Skeletal muscle satellite cell (primary cell): ENCODE data around the gene HNRNPUL2. TPM values are rescaled to one million over a fixed set of nuclear protein-coding genes. Genes with fewer than 3 reads are reported as not detected.
"Not testable (repeated sequence)": the region's sequence is repeated elsewhere in the genome, so short reads cannot be mapped to it uniquely, and the experiment has no call there.

Source experiments
- H3K27me3 ChIP-seq: 2 replicates; pipeline ENCODE4 v1.7.0; 2013; ENCODE audit warnings: low read length; ENCODE audit not compliant: control insufficient read depth, insufficient read depth
- H3K36me3 ChIP-seq: 2 replicates; pipeline ENCODE4 v1.7.0; 2013; ENCODE audit warnings: mild to moderate bottlenecking, control low read depth, low read length; ENCODE audit not compliant: insufficient read depth
- H3K4me1 ChIP-seq: 2 replicates; pipeline ENCODE4 v1.7.0; 2013; ENCODE audit warnings: low read length; ENCODE audit not compliant: control insufficient read depth, insufficient read depth
- H3K4me2 ChIP-seq: 2 replicates; pipeline ENCODE4 v1.7.0; 2013; ENCODE audit warnings: mild to moderate bottlenecking, low read length
- H3K4me3 ChIP-seq: 2 replicates; pipeline ENCODE4 v1.7.0; 2013; ENCODE audit warnings: low read length
- H3K9ac ChIP-seq: 2 replicates; pipeline ENCODE4 v1.7.0; 2013; ENCODE audit warnings: mild to moderate bottlenecking, low read depth, low read length, moderate library complexity
- H3K9me3 ChIP-seq: replicated peaks from 2 replicates; pipeline ENCODE4 v1.7.0; 2013; ENCODE audit warnings: mild to moderate bottlenecking, control low read depth, low read length
- total RNA-seq: library from RNA; depleted of rRNA; stranded (reverse); fragments of >200 nt; gene quantifications from 2 replicates; pipeline ENCODE4 v1.2.3, GENCODE V29; 2012; rRNA removed

The HNRNPUL2 gene
- total RNA-seq, result 7.9 and 10.9 TPM in 2 replicates

DNA sequence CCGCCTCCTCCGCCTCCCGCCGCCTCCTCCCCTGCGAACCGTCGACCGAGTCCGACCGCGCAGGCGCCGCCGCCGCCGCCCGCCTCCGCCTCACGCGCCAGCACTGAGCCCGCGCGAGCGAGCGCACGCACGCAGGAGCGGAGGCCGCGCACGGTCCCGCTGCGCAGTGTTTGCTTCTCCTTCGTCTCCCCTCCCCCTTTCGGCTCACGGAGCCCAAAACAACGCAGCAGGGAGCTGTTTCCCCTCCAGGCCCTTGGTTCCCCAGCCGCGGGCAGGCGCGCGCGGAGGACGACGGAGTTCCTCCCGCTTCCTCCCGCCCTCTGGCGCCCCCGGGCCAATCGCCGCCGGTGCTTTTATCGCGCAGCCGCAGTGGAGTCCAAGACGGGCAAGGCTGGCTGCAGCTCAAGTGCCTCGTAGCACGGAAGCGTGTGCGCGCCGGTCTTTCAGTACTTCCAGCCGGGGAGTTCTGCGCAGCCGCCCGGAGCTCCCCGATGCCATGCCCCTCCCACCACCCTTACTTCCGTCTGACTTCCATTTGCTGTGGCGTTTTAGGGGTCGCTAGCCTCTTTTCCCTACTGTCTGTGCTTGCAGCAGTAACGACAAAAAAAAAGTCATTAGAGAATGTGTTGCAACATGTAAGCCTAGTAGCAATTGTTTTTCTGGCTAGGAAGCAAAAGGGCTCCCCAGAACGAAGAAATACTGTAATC lies at the start of gene HNRNPUL2:
TSS of gene HNRNPUL2 (minus strand) at position 293 of the 707 bp plus-strand sequence. CDS start 301 bp downstream, outside the sequence.
- Histone ChIP-seq H3K9me3 (no peaks in the 10 kb centered on the region), H3K4me3 (peak within 1 kb of the TSS; percentile 85), H3K4me1 (peaks cover 17% of the 10 kb centered on the region), H3K4me2 (peak within 1 kb of the TSS; percentile 96), H3K27me3 (no peaks in the 10 kb centered on the region), H3K9ac (peak within 1 kb of the TSS; percentile 91), H3K36me3 (peaks cover 30% of the 10 kb centered on the region)

DNA sequence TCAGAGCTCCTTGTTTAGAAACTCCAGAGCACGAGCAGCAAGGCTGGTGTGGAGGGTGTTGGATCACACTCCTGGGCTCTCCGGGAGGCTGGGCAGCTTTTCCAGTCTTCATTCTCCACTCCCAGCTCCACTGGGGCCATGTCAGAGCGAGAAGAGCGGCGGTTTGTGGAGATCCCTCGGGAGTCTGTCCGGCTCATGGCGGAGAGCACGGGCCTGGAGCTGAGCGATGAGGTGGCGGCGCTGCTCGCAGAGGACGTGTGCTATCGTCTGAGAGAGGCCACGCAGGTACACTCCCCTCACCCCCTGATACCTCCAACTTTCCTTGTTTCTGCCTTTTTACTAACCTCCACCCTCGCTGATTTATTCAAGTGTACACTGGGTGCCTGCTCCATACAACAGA lies 48.4 kb upstream of the HNRNPUL2 start:
- H3K4me2 ChIP-seq, result no peak overlapping the region
- no peaks in the 10 kb centered on the region for H3K9me3 ChIP-seq
- H3K4me1 ChIP-seq, result peaks cover 10% of the 10 kb centered on the region
- H3K4me3 ChIP-seq, result no peak overlapping the region
- H3K9ac ChIP-seq, result no peak overlapping the region
- no peaks in the 10 kb centered on the region for H3K27me3 ChIP-seq
- peaks cover 24% of the 10 kb centered on the region for H3K36me3 ChIP-seq

DNA sequence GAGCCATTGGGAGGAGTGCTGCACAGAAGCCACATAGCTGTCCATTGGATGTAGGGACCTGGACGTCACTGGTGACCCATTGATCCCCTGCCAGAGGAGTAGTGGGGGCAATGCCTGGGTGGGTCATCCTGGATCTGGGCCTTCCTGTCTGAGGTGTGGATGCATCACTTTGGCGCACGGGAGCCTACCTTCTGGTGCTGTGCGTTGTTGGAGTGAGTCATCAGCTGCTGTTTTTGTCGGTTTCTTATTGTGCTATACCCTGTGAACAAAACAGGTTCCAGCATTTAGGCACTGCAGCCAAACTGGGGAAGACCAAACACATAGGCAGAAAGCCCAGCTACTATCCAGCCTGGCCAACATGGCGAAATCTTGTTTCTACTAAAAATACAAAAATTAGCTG lies 47.1 kb upstream of the HNRNPUL2 start:
- Histone ChIP-seq H3K4me2 (no peak overlapping the region), H3K36me3 (peaks cover 24% of the 10 kb centered on the region), H3K4me3 (no peak overlapping the region)

DNA sequence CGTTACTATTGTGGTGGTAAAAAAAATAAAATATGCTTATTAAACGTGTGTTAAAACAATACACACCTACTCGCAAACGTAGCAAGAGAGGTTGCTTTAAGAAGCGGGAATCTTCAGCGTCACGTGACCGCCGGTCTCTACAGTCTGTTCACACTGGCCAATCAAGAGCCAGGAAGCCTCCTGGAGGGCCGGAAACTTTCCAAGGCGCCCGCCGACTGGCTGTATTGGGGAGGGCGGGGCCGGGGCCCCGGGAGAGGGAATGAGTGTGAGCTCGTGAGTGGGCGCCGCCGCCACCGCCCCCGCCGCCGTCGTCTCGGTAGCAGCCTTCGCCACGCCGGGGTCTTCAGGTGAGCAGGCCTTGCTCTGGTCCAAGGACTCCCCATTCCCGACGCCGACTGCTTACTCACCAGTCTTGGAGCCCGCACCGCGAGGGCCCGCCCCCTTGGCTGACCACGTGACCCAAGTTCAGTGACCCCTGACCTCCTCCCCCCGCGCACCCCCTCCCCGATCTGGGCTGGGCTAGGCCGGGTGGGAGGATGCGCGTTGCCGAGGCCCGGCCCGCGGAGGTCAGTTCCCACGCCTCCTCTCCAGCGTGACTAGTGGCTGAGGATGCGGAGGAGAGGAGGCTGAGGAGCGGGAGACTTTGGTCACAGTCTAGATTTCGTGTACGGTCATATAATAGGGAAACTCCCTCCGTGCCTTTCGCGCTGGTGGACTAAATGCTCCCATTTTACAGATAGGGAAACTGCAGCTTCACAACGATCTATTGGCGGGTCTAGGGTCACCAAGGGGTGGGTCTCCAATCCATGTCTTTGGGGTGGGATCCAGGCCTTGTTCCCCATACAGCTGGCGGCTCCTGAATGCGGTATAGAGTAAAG lies 44.1 kb upstream of the HNRNPUL2 start, which contains the start of gene TAF6L:
TSS of gene TAF6L (plus strand) at position 253 of the 878 bp plus-strand sequence. CDS start 4,388 bp downstream, outside the sequence.
- Histone ChIP-seq H3K9ac (peak within 1 kb of the TSS; percentile 87), H3K9me3 (no peaks in the 10 kb centered on the region), H3K4me2 (peak within 1 kb of the TSS; percentile 83), H3K4me1 (peaks cover 14% of the 10 kb centered on the region), H3K36me3 (peaks cover 25% of the 10 kb centered on the region), H3K27me3 (no peaks in the 10 kb centered on the region), H3K4me3 (peak within 1 kb of the TSS; percentile 84)

More for the DNA sequence above, 47.1 kb upstream of the HNRNPUL2 start:
- no peaks in the 10 kb centered on the region for H3K9me3 ChIP-seq
- H3K9ac ChIP-seq, result no peak overlapping the region
- peaks cover 14% of the 10 kb centered on the region for H3K4me1 ChIP-seq
- H3K27me3 ChIP-seq, result no peaks in the 10 kb centered on the region

DNA sequence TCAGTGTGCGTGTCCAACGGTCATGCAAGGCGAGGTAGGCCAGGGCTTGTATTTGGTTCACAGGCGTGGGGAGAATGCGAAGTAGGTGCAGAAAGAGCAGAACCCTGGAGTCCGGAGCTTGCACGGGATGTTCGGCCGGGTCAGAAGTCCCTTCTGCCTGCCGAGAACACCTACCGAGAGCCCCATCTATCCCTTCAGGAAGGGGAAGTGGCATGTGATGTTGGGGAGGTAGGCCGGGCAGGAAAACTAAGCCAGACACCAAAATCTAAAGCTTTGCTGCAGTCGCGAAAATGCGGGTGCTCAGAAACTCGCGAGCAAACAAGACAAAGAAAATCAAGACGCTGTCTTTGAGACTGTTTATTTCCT lies 43.5 kb upstream of the HNRNPUL2 start:
- H3K4me2 ChIP-seq, result peak overlapping the region; percentile 83
- peak overlapping the region; percentile 84 for H3K4me3 ChIP-seq
- peaks cover 14% of the 10 kb centered on the region for H3K4me1 ChIP-seq
- H3K36me3 ChIP-seq, result peaks cover 24% of the 10 kb centered on the region
- no peaks in the 10 kb centered on the region for H3K9me3 ChIP-seq
- peak overlapping the region; percentile 87 for H3K9ac ChIP-seq
- no peaks in the 10 kb centered on the region for H3K27me3 ChIP-seq

DNA sequence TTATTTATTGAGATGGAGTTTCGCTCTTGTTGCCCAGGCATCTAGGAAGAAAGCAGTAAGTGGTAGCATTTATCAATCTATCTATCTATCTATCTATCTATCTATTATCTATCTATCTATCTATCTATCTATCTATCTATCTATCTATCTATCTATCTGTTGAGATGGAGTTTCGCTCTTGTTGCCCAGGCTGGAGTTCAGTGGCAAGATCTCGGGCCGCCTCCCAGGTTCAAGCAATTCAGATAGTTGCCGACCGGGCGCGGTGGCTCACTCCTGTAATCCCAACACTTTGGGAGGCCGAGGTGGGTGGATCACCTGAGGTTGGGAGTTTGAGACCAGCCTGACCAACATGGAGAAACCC lies 33.6 kb upstream of the HNRNPUL2 start:
- Histone ChIP-seq H3K4me2 (peak overlapping the region; percentile 99), H3K4me3 (peak overlapping the region; percentile 100)
- H3K9ac ChIP-seq, H3K27me3 ChIP-seq, H3K4me1 ChIP-seq, H3K9me3 ChIP-seq, H3K36me3 ChIP-seq: not testable (repeated sequence)

DNA sequence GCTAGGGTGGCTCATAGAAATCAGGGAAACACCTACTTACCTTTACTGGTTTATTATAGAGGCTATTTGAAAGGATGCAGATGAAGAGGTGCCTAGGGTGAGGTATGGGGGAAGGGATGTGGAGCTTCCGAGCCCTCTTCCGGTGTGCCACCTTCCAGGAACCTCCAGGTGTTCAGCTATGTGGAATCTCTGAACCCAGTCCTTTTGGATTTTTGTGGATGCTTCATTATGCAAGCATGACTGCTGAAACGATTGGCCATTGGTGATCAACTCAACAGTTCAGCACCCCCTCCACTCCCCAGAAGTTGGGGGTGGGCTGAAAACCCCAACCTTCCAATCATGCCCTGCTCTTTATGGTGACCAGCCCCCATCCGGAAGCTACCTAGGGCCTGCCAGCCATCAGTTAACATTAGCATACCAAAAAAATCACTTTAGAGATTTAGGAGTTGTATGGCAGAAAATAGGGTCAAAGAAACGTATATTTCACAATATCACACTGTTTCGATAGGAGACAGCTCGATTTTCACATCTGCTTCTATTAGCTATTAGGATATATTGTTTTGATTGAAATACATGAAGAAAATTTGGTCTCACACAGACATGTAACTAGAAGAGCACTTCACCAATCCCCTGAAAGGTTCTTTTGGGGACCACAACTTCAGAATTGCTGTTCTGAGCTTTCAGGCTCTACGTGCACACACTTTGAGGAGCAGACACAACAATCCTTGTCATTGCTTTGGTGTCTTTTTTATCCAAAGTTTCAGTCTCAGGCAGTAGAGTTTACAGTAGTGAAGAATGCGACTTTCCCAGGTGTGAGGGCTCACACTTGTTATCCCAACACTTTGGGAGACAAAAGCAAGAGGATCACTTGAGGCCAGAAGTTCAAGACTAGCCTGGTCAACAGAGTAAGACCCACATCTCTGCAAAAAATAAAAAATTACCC lies 30.9 kb upstream of the HNRNPUL2 start:
- H3K27me3 ChIP-seq, result no peaks in the 10 kb centered on the region
- H3K4me3 ChIP-seq, result no peak overlapping the region
- H3K36me3 ChIP-seq, result no peaks in the 10 kb centered on the region
- H3K4me1 ChIP-seq, result peaks cover 14% of the 10 kb centered on the region
- H3K4me2 ChIP-seq, result no peak overlapping the region
- H3K9ac ChIP-seq, result no peak overlapping the region
- H3K9me3 ChIP-seq, result no peaks in the 10 kb centered on the region

DNA sequence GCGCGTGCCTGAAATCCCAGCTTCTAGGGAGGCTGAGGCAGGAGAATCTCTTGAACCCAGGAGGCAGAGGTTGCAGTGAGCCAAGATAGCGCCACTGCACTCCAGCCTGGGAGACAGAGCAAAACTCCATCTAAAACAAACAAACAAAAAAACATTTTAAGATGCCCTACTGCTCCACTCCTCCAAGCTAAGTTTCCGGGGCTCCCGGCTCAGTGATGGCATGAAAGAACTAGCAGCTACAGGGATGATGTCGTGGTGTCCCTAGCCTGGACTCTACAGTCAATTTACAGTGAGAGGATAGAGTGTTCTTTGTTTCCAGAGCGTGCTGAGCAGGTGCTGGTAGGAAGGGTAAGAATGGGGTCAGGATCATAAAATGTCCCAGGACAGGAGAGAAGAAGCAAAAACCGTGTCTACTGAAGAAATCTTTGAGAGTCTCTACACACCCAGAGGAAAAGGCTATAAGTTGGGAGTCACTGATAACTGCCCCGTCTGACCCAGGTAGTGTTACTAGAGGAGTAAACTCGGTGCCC lies 27.9 kb upstream of the HNRNPUL2 start:
- no peak overlapping the region for H3K9ac ChIP-seq
- H3K4me2 ChIP-seq, result no peak overlapping the region
- peaks cover 6% of the 10 kb centered on the region for H3K4me1 ChIP-seq
- H3K36me3 ChIP-seq, result no peaks in the 10 kb centered on the region
- H3K27me3 ChIP-seq, result no peaks in the 10 kb centered on the region
- H3K9me3 ChIP-seq, result no peaks in the 10 kb centered on the region
- no peak overlapping the region for H3K4me3 ChIP-seq

DNA sequence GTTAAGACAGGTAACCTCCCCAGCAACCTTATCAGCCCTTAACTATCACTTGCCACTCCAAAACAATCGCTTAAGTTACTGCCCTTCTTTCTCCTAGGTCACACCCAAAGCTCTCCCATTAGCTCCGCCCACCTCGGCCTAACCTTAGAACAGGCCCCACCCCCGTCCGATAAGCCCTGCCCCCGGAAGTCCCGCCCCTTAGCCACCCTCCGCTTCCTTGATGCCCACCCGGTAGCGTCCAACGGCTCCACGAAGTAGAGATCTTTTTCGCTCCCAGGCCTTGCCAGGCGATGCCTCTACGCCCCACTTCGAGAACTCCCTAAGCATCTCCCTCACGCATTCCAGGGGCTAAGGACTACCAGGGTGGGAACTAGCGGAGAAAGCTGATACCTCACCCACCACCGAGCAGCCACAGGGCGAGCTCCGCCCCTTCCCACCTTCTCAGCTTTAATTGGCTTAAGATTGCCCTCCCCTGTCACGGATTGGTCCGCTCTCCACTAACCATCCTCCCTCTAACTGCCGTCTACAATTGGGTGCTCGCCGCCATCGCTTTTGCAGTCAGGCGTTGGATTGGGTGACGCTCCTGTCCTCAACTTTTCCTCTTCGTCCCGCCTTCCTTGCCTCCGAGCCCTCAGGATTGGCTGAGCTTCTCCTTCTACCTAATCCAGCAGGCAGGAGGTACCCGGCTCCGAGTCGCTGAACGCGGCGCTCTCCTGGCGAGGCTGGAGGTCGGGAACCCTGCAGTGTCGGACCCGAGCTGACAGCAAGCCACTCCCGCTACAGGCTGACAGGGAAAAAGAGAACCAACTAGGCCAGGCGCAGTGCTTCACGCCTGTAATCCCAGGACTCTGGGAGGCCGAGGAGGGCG lies 26.7 kb upstream of the HNRNPUL2 start, which contains the start of gene ZBTB3:
TSS of gene ZBTB3 (minus strand) at position 425 of the 868 bp plus-strand sequence. CDS start 496 bp downstream, outside the sequence.
- no peaks in the 10 kb centered on the region for H3K27me3 ChIP-seq
- H3K4me2 ChIP-seq, result peak within 1 kb of the TSS; percentile 82
- H3K9me3 ChIP-seq, result no peaks in the 10 kb centered on the region
- H3K4me1 ChIP-seq, result peaks cover 6% of the 10 kb centered on the region
- peak within 1 kb of the TSS; percentile 84 for H3K9ac ChIP-seq
- peak within 1 kb of the TSS; percentile 75 for H3K4me3 ChIP-seq
- H3K36me3 ChIP-seq, result no peaks in the 10 kb centered on the region
